HEK293 (cell line): ENCODE results near the gene MRPL41.
"Not testable (repeated sequence)": the region's sequence is repeated elsewhere in the genome, so short reads cannot be mapped to it uniquely, and the experiment has no call there.

Experiments used
- CTCF ChIA-PET: fragments of 350-600 bp; formaldehyde crosslinking; extraction: SDS; loops from one replicate; lab custom pipeline; 2021; ENCODE audit warnings: antibody characterized with exemption; lab: Yijun Ruan, JAX
- POLR2A ChIA-PET: fragments of 300-600 bp; formaldehyde crosslinking; extraction: SDS; loops from one replicate; lab custom pipeline; 2020; ENCODE audit warnings: antibody characterized with exemption, inconsistent platforms; lab: Yijun Ruan, JAX
- H3K27ac ChIP-seq: fragments of 200-500 bp; sonication (Bioruptor generic); 2 replicates; pipeline ENCODE4 v1.5.1; 2014; ENCODE audit warnings: low read depth, low read length, control low read depth, inconsistent platforms; ENCODE audit errors: extremely low read depth
- H3K36me3 ChIP-seq, 2 experiments: fragments of 200-500 bp in 1 of 2; sonication (Bioruptor generic) in 1 of 2; 1 replicate in 1 of 2; 2 replicates in 1 of 2; pipeline ENCODE4 v1.5.1; 2014 to 2017; ENCODE audit warnings: inconsistent platforms in 2 of 2, low read length in 2 of 2; ENCODE audit not compliant: control insufficient read depth in 2 of 2, insufficient read depth in 1 of 2
- H3K4me1 ChIP-seq: fragments of 200-500 bp; sonication (Bioruptor generic); 2 replicates; pipeline ENCODE4 v1.5.1; 2014; ENCODE audit warnings: mild to moderate bottlenecking, low read length, inconsistent platforms; ENCODE audit not compliant: control insufficient read depth, insufficient read depth
- H3K4me3 ChIP-seq: 2 replicates; pipeline ENCODE4 v1.5.1; 2011; ENCODE audit warnings: low read depth, mild to moderate bottlenecking, control low read depth, low read length, moderate library complexity
- H3K9me3 ChIP-seq: fragments of 200-500 bp; sonication (Bioruptor generic); 2 replicates; pipeline ENCODE4 v1.5.1; 2014; ENCODE audit warnings: low read depth, low read length, inconsistent platforms; ENCODE audit not compliant: control insufficient read depth, insufficient read depth
- BCL11B ChIP-seq: fragments of 450-650 bp; formaldehyde crosslinking; IDR thresholded peaks from 2 replicates; pipeline ENCODE4 v1.5.1; 2016; ENCODE audit warnings: low read depth, missing biosample characterization, missing genetic modification characterization
- FEZF1 ChIP-seq: fragments of 450-650 bp; formaldehyde crosslinking; IDR thresholded peaks from 2 replicates; pipeline ENCODE4 v1.5.1; 2016; ENCODE audit warnings: missing biosample characterization, missing genetic modification characterization
- KLF10 ChIP-seq: fragments of 450-650 bp; IDR thresholded peaks from 2 replicates; pipeline ENCODE4 v1.5.1; 2018; ENCODE audit warnings: missing biosample characterization, mild to moderate bottlenecking, missing genetic modification characterization
- SCRT2 ChIP-seq: fragments of 450-650 bp; formaldehyde crosslinking; IDR thresholded peaks from 2 replicates; pipeline ENCODE4 v1.5.1; 2016; ENCODE audit warnings: missing biosample characterization, missing genetic modification characterization
- ZBTB20 ChIP-seq: fragments of 450-650 bp; formaldehyde crosslinking; IDR thresholded peaks from 2 replicates; pipeline ENCODE4 v1.5.1; 2016; ENCODE audit warnings: missing biosample characterization, missing genetic modification characterization
- ZBTB21 ChIP-seq: fragments of 450-650 bp; formaldehyde crosslinking; IDR thresholded peaks from 2 replicates; pipeline ENCODE4 v1.5.1; 2017; ENCODE audit warnings: missing biosample characterization, missing genetic modification characterization
- ZBTB44 ChIP-seq: fragments of 450-650 bp; IDR thresholded peaks from 2 replicates; pipeline ENCODE4 v1.5.1; 2018; ENCODE audit warnings: missing biosample characterization, mild to moderate bottlenecking, missing genetic modification characterization
- ZBTB8A ChIP-seq: fragments of 450-650 bp; formaldehyde crosslinking; IDR thresholded peaks from 2 replicates; pipeline ENCODE4 v1.5.1; 2016; ENCODE audit warnings: missing biosample characterization, missing genetic modification characterization
- ZNF146 ChIP-seq: fragments of 450-650 bp; formaldehyde crosslinking; IDR thresholded peaks from 2 replicates; pipeline ENCODE4 v1.5.1; 2016; ENCODE audit warnings: missing biosample characterization, missing genetic modification characterization
- ZNF416 ChIP-seq: fragments of 450-650 bp; formaldehyde crosslinking; IDR thresholded peaks from 2 replicates; pipeline ENCODE4 v1.5.1; 2016; ENCODE audit warnings: missing biosample characterization, missing genetic modification characterization
- ZNF501 ChIP-seq: fragments of 450-650 bp; formaldehyde crosslinking; IDR thresholded peaks from 2 replicates; pipeline ENCODE4 v1.5.1; 2016; ENCODE audit warnings: missing biosample characterization, missing genetic modification characterization
- ZNF639 ChIP-seq: fragments of 450-650 bp; formaldehyde crosslinking; IDR thresholded peaks from 2 replicates; pipeline ENCODE4 v1.5.1; 2016; ENCODE audit warnings: missing biosample characterization, missing genetic modification characterization
- ZNF707 ChIP-seq: fragments of 450-650 bp; formaldehyde crosslinking; IDR thresholded peaks from 2 replicates; pipeline ENCODE4 v1.5.1; 2016; ENCODE audit warnings: missing biosample characterization, missing genetic modification characterization
- ZNF768 ChIP-seq: fragments of 450-650 bp; formaldehyde crosslinking; IDR thresholded peaks from 2 replicates; pipeline ENCODE4 v1.5.1; 2018; ENCODE audit warnings: missing biosample characterization, mild to moderate bottlenecking, missing genetic modification characterization
- ZNF830 ChIP-seq: fragments of 450-650 bp; IDR thresholded peaks from 2 replicates; pipeline ENCODE4 v1.5.0; 2018; ENCODE audit warnings: missing biosample characterization, missing genetic modification characterization, low read depth, mild to moderate bottlenecking, moderate library complexity
- TF ChIP-seq, protein P1 (sequence below): fragments of 450-650 bp; formaldehyde crosslinking; conservative IDR thresholded peaks from 2 replicates; pipeline ENCODE4 v1.5.1; 2016; ENCODE audit warnings: low read depth, missing biosample characterization, missing genetic modification characterization
- TF ChIP-seq, protein P2 (sequence below): fragments of 450-650 bp; formaldehyde crosslinking; conservative IDR thresholded peaks from 2 replicates; pipeline ENCODE4 v1.5.1; 2016; ENCODE audit warnings: low read depth, missing biosample characterization, missing genetic modification characterization

Gene MRPL41

GRCh38 chr9:137593176-137593575 lies 41.5 kb downstream of the MRPL41 start (continued):
- TF ChIP-seq, protein P1, sequence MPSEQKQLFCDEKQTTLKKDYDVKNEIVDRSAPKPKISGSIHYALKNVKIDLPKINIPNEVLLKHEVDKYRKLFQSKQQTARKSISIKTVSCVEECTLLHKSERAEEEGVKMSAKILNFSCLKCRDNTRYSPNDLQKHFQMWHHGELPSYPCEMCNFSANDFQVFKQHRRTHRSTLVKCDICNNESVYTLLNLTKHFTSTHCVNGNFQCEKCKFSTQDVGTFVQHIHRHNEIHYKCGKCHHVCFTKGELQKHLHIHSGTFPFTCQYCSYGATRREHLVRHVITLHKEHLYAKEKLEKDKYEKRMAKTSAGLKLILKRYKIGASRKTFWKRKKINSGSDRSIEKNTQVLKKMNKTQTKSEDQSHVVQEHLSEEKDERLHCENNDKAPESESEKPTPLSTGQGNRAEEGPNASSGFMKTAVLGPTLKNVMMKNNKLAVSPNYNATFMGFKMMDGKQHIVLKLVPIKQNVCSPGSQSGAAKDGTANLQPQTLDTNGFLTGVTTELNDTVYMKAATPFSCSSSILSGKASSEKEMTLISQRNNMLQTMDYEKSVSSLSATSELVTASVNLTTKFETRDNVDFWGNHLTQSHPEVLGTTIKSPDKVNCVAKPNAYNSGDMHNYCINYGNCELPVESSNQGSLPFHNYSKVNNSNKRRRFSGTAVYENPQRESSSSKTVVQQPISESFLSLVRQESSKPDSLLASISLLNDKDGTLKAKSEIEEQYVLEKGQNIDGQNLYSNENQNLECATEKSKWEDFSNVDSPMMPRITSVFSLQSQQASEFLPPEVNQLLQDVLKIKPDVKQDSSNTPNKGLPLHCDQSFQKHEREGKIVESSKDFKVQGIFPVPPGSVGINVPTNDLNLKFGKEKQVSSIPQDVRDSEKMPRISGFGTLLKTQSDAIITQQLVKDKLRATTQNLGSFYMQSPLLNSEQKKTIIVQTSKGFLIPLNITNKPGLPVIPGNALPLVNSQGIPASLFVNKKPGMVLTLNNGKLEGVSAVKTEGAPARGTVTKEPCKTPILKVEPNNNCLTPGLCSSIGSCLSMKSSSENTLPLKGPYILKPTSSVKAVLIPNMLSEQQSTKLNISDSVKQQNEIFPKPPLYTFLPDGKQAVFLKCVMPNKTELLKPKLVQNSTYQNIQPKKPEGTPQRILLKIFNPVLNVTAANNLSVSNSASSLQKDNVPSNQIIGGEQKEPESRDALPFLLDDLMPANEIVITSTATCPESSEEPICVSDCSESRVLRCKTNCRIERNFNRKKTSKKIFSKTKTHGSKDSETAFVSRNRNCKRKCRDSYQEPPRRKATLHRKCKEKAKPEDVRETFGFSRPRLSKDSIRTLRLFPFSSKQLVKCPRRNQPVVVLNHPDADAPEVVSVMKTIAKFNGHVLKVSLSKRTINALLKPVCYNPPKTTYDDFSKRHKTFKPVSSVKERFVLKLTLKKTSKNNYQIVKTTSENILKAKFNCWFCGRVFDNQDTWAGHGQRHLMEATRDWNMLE (tag by site-specific recombination): no peak
- TF ChIP-seq ZBTB44 (tag by site-specific recombination) (no peak), ZNF707 (no peak), ZBTB21 (no peak), ZBTB8A (tag by site-specific recombination) (peak; percentile 34; the same call in 1 of the 2 replicates), ZBTB20 (0 out of 2 replicates have a peak, but pooled peaks have one; percentile 29), SCRT2 (tag by site-specific recombination) (peak; percentile 72), ZNF768 (tag by site-specific recombination) (no peak), ZNF416 (tag by site-specific recombination) (no peak), FEZF1 (tag by site-specific recombination) (no peak), ZNF830 (tag by site-specific recombination) (no peak), ZNF501 (no peak), KLF10 (tag by site-specific recombination) (no peak), ZNF639 (tag by site-specific recombination) (no peak), BCL11B (tag by site-specific recombination) (no peak)
- TF ChIP-seq, protein P2, sequence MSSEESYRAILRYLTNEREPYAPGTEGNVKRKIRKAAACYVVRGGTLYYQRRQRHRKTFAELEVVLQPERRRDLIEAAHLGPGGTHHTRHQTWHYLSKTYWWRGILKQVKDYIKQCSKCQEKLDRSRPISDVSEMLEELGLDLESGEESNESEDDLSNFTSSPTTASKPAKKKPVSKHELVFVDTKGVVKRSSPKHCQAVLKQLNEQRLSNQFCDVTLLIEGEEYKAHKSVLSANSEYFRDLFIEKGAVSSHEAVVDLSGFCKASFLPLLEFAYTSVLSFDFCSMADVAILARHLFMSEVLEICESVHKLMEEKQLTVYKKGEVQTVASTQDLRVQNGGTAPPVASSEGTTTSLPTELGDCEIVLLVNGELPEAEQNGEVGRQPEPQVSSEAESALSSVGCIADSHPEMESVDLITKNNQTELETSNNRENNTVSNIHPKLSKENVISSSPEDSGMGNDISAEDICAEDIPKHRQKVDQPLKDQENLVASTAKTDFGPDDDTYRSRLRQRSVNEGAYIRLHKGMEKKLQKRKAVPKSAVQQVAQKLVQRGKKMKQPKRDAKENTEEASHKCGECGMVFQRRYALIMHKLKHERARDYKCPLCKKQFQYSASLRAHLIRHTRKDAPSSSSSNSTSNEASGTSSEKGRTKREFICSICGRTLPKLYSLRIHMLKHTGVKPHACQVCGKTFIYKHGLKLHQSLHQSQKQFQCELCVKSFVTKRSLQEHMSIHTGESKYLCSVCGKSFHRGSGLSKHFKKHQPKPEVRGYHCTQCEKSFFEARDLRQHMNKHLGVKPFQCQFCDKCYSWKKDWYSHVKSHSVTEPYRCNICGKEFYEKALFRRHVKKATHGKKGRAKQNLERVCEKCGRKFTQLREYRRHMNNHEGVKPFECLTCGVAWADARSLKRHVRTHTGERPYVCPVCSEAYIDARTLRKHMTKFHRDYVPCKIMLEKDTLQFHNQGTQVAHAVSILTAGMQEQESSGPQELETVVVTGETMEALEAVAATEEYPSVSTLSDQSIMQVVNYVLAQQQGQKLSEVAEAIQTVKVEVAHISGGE (tag by site-specific recombination): no peak

DNA sequence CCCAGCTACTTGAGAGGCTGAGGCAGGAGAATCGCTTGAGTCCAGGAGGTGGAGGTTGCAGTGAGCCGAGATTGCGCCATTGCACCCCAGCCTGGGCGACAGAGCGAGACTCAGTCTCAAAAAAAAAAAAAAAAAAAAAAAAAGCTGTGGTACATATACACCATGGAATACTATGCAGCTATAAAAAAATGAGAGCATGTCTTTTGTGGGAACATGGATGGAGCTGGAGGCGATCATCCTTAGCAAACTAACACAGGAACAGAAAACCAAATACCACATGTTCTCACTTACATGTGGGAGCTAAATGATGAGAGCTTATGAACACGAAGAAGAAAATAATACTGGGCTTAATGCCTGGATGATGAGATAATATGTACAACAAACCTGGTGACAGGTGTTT lies 44.9 kb downstream of the MRPL41 start:
- POLR2A ChIA-PET: interaction anchor here (0.6 to 3.0 kb wide), 4 partner anchors 8 to 608 kb away, joined by 3 to 17 read pairs (median 6); partner anchors contain the start of genes ARRDC1 and EHMT1
- H3K9me3 ChIP-seq, H3K4me1 ChIP-seq, H3K4me3 ChIP-seq, H3K27ac ChIP-seq, CTCF ChIA-PET, H3K36me3 ChIP-seq: not testable (repeated sequence)
- TF ChIP-seq ZNF146 (tag by site-specific recombination): peak; percentile 80
